Medulla oblongata (tissue), 1 donor: ENCODE data around the gene SLC5A11.
A peak's percentile ranks its signal among the peaks of the same experiment; 100 is the strongest.
"Not testable (repeated sequence)": the region's sequence is repeated elsewhere in the genome, so short reads cannot be mapped to it uniquely, and the experiment has no call there.

Experiments used
- DNase-seq: peaks from one replicate; pipeline ENCODE4 v3.0.0-alpha.2; 2015; ENCODE audit errors: extremely low spot score

Gene SLC5A11

GRCh38 chr16:24836836-24837235 is 8.9 kb upstream of the SLC5A11 start:
- DNase-seq: no peak

GRCh38 chr16:24837969-24838368 is 7.8 kb upstream of the SLC5A11 start:
- no peak for DNase-seq

- DNase-seq: peak; percentile 90
Measured at GRCh38 chr16:24838554-24839266, 7.1 kb upstream of the SLC5A11 start.

- no peak for DNase-seq
Measured at GRCh38 chr16:24839347-24839972, 6.3 kb upstream of the SLC5A11 start.

- DNase-seq: no peak
Measured at GRCh38 chr16:24841291-24841690, 4.5 kb upstream of the SLC5A11 start.

- DNase-seq: no peak
Measured at GRCh38 chr16:24844101-24845030, 1.4 kb upstream of the SLC5A11 start.

- not testable (repeated sequence) for DNase-seq
Measured at GRCh38 chr16:24845031-24845365, 765 bp upstream of the SLC5A11 start.

- no peak for DNase-seq
Measured at GRCh38 chr16:24846548-24847357, 990 bp downstream of the SLC5A11 start.

GRCh38 chr16:24847358-24847664 is 1.5 kb downstream of the SLC5A11 start:
- DNase-seq: no peak

- no peak for DNase-seq
Measured at GRCh38 chr16:24848065-24848464, 2.3 kb downstream of the SLC5A11 start.

- DNase-seq: no peak
Measured at GRCh38 chr16:24849641-24850040, 3.9 kb downstream of the SLC5A11 start.

GRCh38 chr16:24850289-24850938 is 4.7 kb downstream of the SLC5A11 start:
- DNase-seq: no peak

- DNase-seq: no peak
Measured at GRCh38 chr16:24851700-24852099, 5.9 kb downstream of the SLC5A11 start.

- peak; percentile 61 for DNase-seq
Measured at GRCh38 chr16:24852281-24852721, 6.5 kb downstream of the SLC5A11 start.

- DNase-seq: no peak
Measured at GRCh38 chr16:24853169-24853824, 7.5 kb downstream of the SLC5A11 start.

GRCh38 chr16:24853830-24854229 is 8.1 kb downstream of the SLC5A11 start:
- DNase-seq: peak; percentile 90

GRCh38 chr16:24854607-24855171 is 8.9 kb downstream of the SLC5A11 start:
- no peak for DNase-seq

GRCh38 chr16:24855678-24856077 is 9.9 kb downstream of the SLC5A11 start:
- DNase-seq: no peak

GRCh38 chr16:24856871-24857270 is 11.1 kb downstream of the SLC5A11 start:
- DNase-seq: not testable (repeated sequence)
